Measurements from ENCODE around the gene STUM.
A peak's percentile ranks its signal among the peaks of the same experiment; 100 is the strongest.
"Not testable (repeated sequence)": the region's sequence is repeated elsewhere in the genome, so short reads cannot be mapped to it uniquely, and the experiment has no call there.

STUM gene

DNA sequence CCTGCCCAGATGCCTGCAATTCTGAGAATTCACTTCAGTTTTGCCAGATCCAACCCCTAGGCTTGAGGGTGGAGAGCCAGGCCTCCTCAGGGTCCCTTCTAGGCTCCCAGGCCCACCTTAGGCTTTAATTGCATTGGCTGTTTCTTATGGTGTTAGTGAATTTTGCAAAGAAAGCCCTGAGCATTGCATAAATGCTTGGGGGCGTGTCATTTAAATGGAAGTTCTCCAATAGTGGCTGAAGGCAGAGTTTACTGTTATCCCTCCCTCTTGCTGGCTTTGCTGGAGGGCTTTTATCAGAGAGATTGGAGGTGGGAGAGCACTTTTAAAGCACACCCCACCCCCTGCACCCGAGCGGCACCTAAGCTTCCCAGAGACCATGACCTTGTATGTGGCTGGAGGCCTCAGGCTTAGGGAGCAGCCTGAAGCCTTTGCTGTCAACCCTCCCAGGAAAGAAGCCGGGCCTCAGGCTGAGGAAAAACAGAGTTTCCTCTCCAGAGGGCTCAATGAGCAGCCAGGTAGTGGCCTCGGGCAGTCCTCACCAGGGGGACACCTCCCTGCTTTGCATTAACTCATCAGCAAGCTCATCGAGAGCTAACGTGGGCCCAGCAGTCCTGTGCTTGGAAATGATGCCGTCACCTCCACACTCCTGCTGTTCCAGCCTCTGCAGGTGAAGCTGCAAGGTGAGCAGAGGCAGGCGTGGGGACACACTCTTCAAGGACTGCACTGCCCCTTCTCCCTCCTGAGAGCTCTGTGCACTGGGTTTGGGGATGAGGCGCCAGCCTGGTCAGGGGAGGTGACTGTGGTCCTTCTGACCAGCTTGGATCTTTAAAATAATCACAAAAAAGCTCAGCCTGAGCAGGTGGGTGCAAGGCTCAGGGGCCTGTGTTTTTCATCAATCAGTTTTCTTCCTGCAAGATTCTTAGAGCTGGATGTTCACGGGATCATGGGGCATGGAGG is 58.0 kb downstream of the STUM start:
- DNase-seq, result no peak

DNA sequence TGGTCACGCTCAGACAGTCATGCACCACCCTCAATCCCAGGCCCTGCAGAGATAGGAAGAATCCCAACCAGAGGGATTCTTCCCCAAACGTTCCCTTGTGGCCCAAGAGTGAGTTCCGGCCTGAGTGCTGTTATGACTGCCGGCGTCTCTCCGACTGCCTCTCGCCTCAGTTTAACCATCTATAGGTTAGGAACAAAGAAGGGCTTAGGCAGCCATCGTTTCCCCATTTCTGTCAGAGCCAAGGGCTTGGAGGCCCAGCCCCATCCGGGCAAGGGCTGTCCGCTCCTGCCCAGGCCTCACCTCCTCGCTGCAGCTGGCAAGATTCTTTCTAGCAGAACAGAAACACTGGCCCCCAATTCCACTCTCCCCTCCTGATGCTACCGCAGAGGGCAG is 58.7 kb downstream of the STUM start:
- DNase-seq, result no peak

GRCh38 chr1:226607821-226608220 is 59.3 kb downstream of the STUM start:
- no peak for DNase-seq

GRCh38 chr1:226608699-226609505 is 60.3 kb downstream of the STUM start:
- DNase-seq, result peak; percentile 59 to 69

GRCh38 chr1:226609836-226610455 is 61.4 kb downstream of the STUM start:
- DNase-seq, result no peak

- DNase-seq, result no peak
Observed at GRCh38 chr1:226610671-226611070, 62.1 kb downstream of the STUM start.

GRCh38 chr1:226611301-226611700 is 62.7 kb downstream of the STUM start:
- DNase-seq, result no peak

- DNase-seq, result not testable (repeated sequence)
Observed at GRCh38 chr1:226611980-226612379, 63.4 kb downstream of the STUM start.

DNA sequence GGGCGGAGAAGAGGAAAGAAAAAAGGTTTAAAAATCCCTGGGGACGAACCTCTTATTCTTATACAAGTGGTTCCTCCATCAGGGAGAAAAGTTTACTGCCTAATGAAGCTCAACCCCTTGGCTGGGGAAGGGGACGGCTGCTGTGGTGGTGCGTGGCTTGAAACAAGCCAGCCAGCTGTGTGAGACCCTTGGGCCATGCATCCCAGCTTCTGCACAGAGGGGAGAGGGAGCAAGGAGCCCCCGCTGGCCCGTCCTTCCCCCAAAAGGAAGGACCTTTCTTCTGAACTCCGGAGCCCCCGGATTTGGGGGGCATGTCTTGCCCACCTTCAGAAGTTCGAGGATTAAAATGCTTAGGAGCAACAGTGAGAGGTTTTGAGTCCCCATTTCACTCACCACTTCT is 67.3 kb downstream of the STUM start:
- DNase-seq, result no peak

DNA sequence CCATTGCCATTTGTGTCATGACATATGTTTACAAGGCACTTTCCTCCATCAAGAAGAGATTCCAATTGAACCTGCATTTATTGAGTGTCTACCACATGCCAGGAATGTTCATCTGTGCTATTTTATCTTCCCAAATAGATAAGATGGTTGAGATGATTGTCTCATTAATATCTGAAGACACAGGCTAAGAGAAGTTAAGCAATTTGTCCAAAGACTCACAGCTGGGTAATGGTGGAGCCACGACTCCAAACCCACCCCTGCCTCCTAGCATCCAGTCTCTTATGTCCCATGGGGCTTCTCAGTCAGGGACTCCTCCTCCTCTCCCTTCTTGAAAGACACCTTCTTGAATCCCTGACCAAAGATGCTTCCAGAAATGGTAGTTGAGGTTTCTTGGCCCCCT is 68.1 kb downstream of the STUM start:
- no peak for DNase-seq

DNA sequence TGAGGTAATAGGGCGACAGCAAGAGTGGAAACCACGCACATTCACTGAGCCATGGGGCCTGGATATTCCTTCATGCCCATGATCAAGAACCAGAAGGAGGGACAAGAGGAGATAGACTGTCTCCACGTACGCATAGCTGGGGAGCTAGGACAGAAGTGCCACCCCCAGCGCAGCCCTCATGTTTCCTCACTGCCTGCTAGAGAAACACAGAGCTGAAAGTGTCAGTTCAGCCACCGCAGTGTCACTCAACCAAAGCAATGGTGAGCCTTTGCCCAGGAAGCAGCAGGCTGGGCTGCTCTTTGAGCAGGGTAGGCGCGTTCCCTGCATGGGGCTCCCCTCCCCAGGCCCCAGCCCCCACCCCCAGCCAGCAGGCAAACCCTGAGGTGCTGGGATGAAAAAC is 68.5 kb downstream of the STUM start:
- no peak for DNase-seq

DNA sequence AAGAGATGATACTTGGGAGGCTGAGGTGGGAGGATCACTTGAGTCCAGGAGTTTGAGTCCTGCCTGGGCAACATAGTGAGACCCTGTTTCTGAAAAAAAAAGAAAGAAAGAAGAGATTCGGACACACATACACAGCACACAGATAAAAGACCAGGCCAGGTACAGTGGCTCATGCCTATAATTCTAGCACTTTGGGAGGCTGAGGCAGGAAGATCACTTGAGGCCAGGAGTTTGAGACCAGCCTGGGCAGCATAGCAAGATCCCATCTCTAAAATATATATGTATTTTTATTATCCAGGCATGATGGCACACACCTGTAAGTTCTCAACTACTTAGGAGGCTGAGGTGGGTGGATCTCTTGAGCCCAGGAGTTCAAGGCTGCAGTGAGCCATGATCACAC is 69.2 kb downstream of the STUM start:
- not testable (repeated sequence) for DNase-seq

- DNase-seq, result no peak
Observed at GRCh38 chr1:226618380-226618779, 69.8 kb downstream of the STUM start.

DNA sequence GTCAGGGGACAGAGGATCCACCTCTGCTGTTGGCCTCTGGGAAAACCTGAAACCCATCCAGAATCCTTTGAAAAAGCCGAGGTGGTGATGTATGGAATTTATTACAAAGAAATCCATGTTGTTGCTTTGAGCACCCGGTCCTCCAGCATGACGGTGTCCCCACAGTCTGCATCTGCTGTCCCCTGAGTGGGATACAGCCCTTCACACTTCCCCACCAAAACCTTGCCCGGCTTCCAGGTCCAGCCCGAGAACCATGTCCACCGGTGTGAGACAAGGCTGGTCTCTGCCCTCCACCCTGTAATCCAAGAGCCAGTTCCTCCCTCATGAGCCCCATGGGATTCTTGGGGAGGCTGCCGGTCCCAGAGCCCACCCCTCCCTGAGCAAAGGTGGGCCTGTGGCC is 70.5 kb downstream of the STUM start:
- DNase-seq, result no peak

GRCh38 chr1:226622012-226622411 is 73.4 kb downstream of the STUM start:
- DNase-seq, result no peak

DNA sequence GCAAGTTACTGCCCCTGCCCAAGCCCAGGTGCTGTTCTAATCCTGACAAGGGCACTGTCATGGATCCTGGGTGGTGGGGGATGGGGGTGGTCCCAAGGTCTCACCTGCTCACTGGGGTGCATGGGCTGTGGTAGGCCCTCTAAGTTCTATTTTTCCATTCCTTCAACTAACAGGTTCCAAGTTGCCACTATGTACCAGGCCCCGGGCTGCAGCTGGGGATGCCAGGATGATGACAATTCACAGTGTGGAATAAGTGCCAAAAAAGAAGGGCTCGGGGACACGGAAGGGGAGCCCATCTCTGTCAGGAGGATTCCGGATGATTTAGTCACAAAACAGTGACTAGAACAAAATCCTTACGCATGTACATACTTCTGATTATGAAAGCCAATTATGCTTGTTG is 76.0 kb downstream of the STUM start:
- no peak for DNase-seq

- DNase-seq, result no peak
Observed at GRCh38 chr1:226625326-226625725, 76.8 kb downstream of the STUM start.

- no peak for DNase-seq
Observed at GRCh38 chr1:226625832-226626576, 77.4 kb downstream of the STUM start.

DNA sequence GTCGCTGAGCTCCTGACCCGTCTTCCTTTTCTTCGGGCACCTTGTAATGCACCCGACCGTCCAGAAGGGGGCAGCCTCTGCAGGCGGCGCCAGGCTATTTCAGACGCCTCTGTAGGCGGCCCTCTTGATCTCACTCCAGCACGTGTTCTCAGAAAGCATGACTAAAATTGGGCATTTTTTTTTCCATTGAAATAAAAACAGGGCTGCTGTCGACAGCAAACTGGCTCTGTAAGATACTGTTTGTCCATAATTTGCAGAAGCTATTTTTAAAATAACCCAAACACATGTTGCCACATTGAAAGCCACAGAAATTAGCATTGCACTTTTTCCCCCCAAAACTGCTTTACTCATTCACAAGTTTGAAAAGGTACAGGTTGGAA is 78.0 kb downstream of the STUM start:
- DNase-seq, result peak; percentile 75 to 79

DNA sequence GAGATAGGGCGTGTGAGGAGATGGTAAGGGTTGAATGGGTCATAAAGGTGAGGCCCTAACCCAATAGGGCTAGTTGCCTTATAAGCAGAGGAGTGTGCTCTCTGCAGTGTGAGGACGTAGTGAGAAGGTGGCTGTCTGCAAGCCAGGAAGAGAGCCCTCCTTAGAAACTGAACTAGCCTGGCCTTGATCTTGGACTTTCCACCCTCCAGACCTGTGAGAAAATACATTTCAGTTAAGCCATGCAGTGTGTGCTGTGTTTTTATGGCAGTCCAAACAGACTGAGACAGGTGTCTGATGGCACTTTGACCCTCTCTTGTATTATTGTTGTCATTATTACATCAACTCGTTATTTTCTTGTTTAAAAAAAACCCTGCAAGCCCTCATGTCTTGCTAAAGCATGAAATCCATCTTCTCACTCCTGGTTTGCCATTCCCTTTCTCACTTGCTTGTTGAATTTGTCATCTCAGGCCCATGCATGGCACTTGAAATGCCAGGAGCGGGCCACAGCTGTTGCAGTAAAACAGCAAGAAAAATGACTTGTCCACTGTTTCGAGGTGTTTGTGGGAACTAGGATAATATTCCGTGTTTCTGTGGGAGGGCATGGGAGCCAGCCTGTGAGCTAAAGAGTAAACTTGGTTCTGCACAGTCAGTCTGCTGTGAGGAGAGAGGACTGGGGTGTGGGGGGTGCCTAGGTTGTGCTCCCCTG is 78.6 kb downstream of the STUM start:
- DNase-seq, result no peak

- no peak for DNase-seq
Observed at GRCh38 chr1:226627924-226628611, 79.5 kb downstream of the STUM start.
